ENCODE measurements around the gene PAM16. TPM values are rescaled to one million over a fixed set of nuclear protein-coding genes. Genes with fewer than 3 reads are reported as not detected.

The PAM16 gene
- total RNA-seq: 31.5 and 34.1 TPM in 2 replicates

GRCh38 chr16:4350787-4351659 is at the start of gene PAM16:
Gene PAM16, minus strand, starts transcription at chr16:4351321. Its CDS starts 87 bp downstream, at chr16:4351234.

GRCh38 chr16:4371357-4372000 is 20.4 kb upstream of the PAM16 start, which contains the start of gene VASN:
Gene VASN, plus strand, starts transcription at chr16:4371848. Its CDS starts 9,030 bp downstream, at chr16:4380878.

GRCh38 chr16:4315186-4316107 is 35.7 kb downstream of the PAM16 start, which contains the start of gene GLIS2:
Gene GLIS2, plus strand, starts transcription at chr16:4316067. Its CDS starts 16,214 bp downstream, at chr16:4332281.

Other genes with a start within 250 kb of the PAM16 start
- gene ADCY9, start 234.9 kb downstream of the PAM16 start, total RNA-seq: 4.9 and 10.0 TPM in 2 replicates
- under 0.01 TPM in 2 replicates for gene SRL, start 109.2 kb downstream of the PAM16 start, total RNA-seq
- 6.3 and 8.9 TPM in 2 replicates for gene TFAP4, start 78.3 kb downstream of the PAM16 start, total RNA-seq
- 0.99 and 1.8 TPM in 2 replicates for gene GLIS2, start 35.3 kb downstream of the PAM16 start, total RNA-seq
- gene VASN, start 20.5 kb upstream of the PAM16 start, total RNA-seq: 0.18 and 4.0 TPM in 2 replicates
- gene CORO7, start 65.3 kb upstream of the PAM16 start, total RNA-seq: 38.2 and 40.3 TPM in 2 replicates
- 43.5 and 53.1 TPM in 2 replicates for gene DNAJA3, start 74.5 kb upstream of the PAM16 start, total RNA-seq
- 64.6 and 69.6 TPM in 2 replicates for gene NMRAL1, start 123.3 kb upstream of the PAM16 start, total RNA-seq
- gene HMOX2, start 125.1 kb upstream of the PAM16 start, total RNA-seq: 113 and 193 TPM in 2 replicates
- gene CDIP1, start 187.5 kb upstream of the PAM16 start, total RNA-seq: 11.2 and 11.8 TPM in 2 replicates
- not detected in 2 replicates for gene C16orf96, start 205.0 kb upstream of the PAM16 start, total RNA-seq